Fibroblast of pulmonary artery (primary cell): Measurements from ENCODE around the gene NSRP1.
"Not testable (repeated sequence)": the region's sequence is repeated elsewhere in the genome, so short reads cannot be mapped to it uniquely, and the experiment has no call there.

Experiments used
- DNase-seq: peaks from one replicate; pipeline ENCODE4 v3.0.0-alpha.2; 2010; ENCODE audit warnings: low read depth
- H3K4me3 ChIP-seq: replicated peaks from 2 replicates; pipeline ENCODE4 v1.5.1; 2011; ENCODE audit warnings: low read depth, mild to moderate bottlenecking, control low read depth, low read length, moderate library complexity
- CTCF ChIP-seq: IDR thresholded peaks from 2 replicates; pipeline ENCODE4 v1.5.1; 2011; ENCODE audit warnings: mild to moderate bottlenecking, control low read depth, low read length, inconsistent platforms; ENCODE audit errors: missing control alignments

Gene NSRP1

DNA sequence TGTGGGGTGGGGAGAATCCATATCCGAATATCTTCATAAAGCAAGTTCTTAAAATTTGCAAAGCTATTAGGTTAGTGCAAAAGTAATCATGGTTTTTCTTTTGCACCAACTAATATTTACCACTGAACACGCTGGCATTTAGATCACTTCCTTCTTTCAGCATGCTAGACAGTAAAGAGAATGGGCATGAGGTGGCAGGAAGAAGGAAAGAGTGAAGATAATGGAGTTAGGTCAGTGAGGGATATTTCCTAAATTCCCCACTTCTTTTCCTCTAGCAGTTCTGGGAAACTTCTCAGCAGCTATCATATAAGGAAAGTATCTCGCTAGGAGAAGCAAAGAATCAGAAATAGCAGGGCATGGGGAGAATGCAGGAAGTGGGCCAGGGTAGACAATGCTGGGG is 79.9 kb downstream of the NSRP1 start:
- DNase-seq = no peak
- no peak overlapping the region for H3K4me3 ChIP-seq
- TF ChIP-seq CTCF = no peak

- DNase-seq = no peak
- H3K4me3 ChIP-seq = no peak overlapping the region
- no peak for TF ChIP-seq CTCF
Measured at GRCh38 chr17:30197416-30197815, 80.8 kb downstream of the NSRP1 start.

- no peak for TF ChIP-seq CTCF
- no peak for DNase-seq
- no peak overlapping the region for H3K4me3 ChIP-seq
Measured at GRCh38 chr17:30199600-30199999, 83.0 kb downstream of the NSRP1 start.

DNA sequence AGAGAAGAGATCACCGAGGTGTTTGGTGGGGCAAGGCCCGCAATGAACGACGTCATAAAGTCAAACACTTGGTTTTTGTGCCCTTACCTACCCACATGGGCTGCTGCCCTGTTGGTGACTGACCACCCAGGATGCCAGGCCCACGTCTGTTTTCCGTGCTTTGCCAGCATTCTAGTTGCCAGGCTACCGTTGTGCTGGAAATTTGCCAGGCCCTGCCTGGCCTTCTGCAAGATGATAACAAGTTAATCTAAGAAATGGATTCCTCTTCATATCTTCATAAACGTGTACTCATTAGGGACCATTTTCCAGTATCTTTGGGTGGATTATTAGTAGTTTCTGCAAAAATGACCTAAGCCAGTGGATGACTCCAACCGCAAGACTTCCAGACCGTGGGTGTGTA is 83.5 kb downstream of the NSRP1 start:
- H3K4me3 ChIP-seq = no peak overlapping the region
- DNase-seq = no peak
- no peak for TF ChIP-seq CTCF

DNA sequence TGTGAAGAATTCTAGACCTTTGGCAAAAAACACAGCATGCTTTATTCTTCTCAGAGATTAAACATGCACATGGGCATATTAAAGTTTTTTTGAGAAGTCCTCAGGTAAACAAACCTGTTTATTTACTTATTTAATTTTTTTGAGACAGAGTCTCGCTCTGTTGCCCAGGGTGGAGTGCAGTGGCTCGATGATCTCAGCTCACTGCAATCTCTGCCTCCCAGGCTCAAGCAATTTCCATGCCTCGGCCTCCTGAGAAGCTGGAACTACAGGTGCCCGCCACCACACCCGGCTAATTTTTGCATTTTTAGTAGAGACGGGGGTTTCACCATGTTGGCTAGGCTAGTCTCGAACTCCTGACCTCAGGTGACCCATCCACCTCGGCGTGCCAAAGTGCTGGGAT is 84.0 kb downstream of the NSRP1 start:
- not testable (repeated sequence) for H3K4me3 ChIP-seq, DNase-seq

DNA sequence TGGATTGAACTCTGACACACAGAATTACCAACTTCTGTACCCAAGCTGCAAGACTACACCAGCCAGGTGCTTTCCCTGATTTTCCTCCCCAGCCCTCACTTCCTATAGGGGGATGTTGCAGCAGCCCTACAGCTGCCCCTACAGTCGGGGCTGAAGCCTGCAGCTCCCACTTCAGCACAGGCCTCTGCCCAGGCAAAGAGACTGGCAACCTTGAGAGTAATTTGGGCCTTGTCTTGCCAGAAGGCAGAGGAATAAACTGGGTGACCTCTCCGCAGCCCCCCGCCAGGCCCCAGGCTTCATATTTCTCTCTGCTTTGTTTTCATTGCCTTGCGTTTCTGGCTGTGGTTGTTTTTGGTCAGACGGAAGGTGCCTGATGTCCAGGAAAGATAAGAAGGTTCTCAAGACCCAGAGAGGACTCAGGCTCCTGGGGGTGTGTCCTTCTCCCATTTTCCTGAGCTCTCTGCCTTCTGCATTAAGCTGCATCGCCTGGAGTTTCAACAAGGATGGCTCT is 86.9 kb downstream of the NSRP1 start:
- H3K4me3 ChIP-seq = no peak overlapping the region
- no peak for TF ChIP-seq CTCF
- DNase-seq = no peak

GRCh38 chr17:30207655-30208054 is 91.0 kb downstream of the NSRP1 start:
- DNase-seq = no peak
- H3K4me3 ChIP-seq = no peak overlapping the region
- TF ChIP-seq CTCF = no peak
